HCT116 (cell line): Measurements from ENCODE around the gene SMCO4. TPM values are rescaled to one million over a fixed set of nuclear protein-coding genes. Genes with fewer than 3 reads are reported as not detected.

Experiments used
- ATAC-seq: fragments of 200-7000 bp; cut with Tn5 transposase; 2 replicates; pipeline ENCODE4 v1.9.1; 2020; ENCODE audit warnings: mild to moderate bottlenecking, moderate library complexity
- BruUV-seq: library from RNA; stranded (reverse); fragments of 400-500 nt; replicated peaks from 2 replicates; lab custom pipeline; 2021; lab: Mats Ljungman, UMichigan
- CTCF ChIA-PET: fragments of 300-600 bp; sonication (Branson Sonifier 250); formaldehyde crosslinking; loops from one replicate; lab custom pipeline; 2021; ENCODE audit warnings: antibody characterized with exemption; lab: Charles Lee
- POLR2A ChIA-PET: fragments of 300-600, 350-600 bp; sonication (Branson Sonifier 250); formaldehyde crosslinking; loops from one replicate; lab custom pipeline; 2021; ENCODE audit warnings: antibody characterized with exemption; lab: Charles Lee
- RAD21 ChIA-PET, 2 experiments: fragments of 300-600 bp; sonication (Branson Sonifier 250); formaldehyde crosslinking; loops; one replicate each; lab custom pipeline; 2023; ENCODE audit warnings: low total read pairs in 2 of 2; ENCODE audit not compliant: uncharacterized antibody in 2 of 2, unreplicated experiment in 2 of 2, low non-redundant PET in 1 of 2; lab: Charles Lee
- DNase-seq: peaks from one replicate; pipeline ENCODE4 v3.0.0-alpha.2; 2010; ENCODE audit warnings: low read depth, low spot score
- H2AFZ ChIP-seq: fragments of 200-600 bp; shearing (Covaris generic), sonication (generic); 2 replicates; pipeline ENCODE4 v1.6.1; 2017; ENCODE audit warnings: low read depth, mixed run types, mixed read lengths, antibody characterized with exemption, low read length; ENCODE audit not compliant: poor library complexity, severe bottlenecking
- H3K27ac ChIP-seq: 2 replicates; pipeline ENCODE4 v1.5.1; 2012; ENCODE audit warnings: low read depth, low read length
- H3K27me3 ChIP-seq: fragments of 200-600 bp; sonication (generic); 2 replicates; pipeline ENCODE4 v1.6.1; 2016; ENCODE audit warnings: mixed run types, low read length, mixed read lengths; ENCODE audit not compliant: insufficient read depth
- H3K36me3 ChIP-seq, 2 experiments: fragments of 200-500 bp in 1 of 2; fragments of 200-600 bp in 1 of 2; sonication (Bioruptor generic) in 1 of 2; sonication (generic) in 1 of 2; 2 replicates each; pipeline versions ENCODE4 v1.5.1 to v1.6.1; 2014 to 2016; ENCODE audit warnings: low read length in 2 of 2, inconsistent platforms in 1 of 2, mixed read lengths in 1 of 2, mixed run types in 1 of 2; ENCODE audit not compliant: insufficient read depth in 2 of 2, control insufficient read depth in 1 of 2
- H3K4me1 ChIP-seq, 2 experiments: fragments of 200-600 bp in 1 of 2; sonication (generic) in 1 of 2; 2 replicates each; pipeline versions ENCODE4 v1.5.1 to v1.6.1; 2012 to 2017; ENCODE audit warnings: low read length in 2 of 2, inconsistent platforms in 1 of 2, mild to moderate bottlenecking in 1 of 2, mixed read lengths in 1 of 2, mixed run types in 1 of 2, moderate library complexity in 1 of 2; ENCODE audit not compliant: insufficient read depth in 2 of 2, control insufficient read depth in 1 of 2
- H3K4me2 ChIP-seq: fragments of 200-600 bp; sonication (generic); 2 replicates; pipeline ENCODE4 v1.6.1; 2017; ENCODE audit warnings: mixed run types, low read length, mixed read lengths
- H3K4me3 ChIP-seq, 2 experiments: fragments of 200-600 bp in 1 of 2; sonication (generic) in 1 of 2; replicated peaks in 1 of 2; 2 replicates each; pipeline ENCODE4 v1.5.1; 2011 to 2016; ENCODE audit warnings: low read length in 2 of 2, control low read depth in 1 of 2, low read depth in 1 of 2, mild to moderate bottlenecking in 1 of 2, mixed read lengths in 1 of 2, mixed run types in 1 of 2
- H3K79me2 ChIP-seq: fragments of 200-600 bp; sonication (generic); 2 replicates; pipeline ENCODE4 v1.6.1; 2017; ENCODE audit warnings: mild to moderate bottlenecking, mixed run types, low read length, moderate library complexity, mixed read lengths; ENCODE audit not compliant: insufficient read depth
- H3K9ac ChIP-seq: fragments of 200-600 bp; sonication (generic); 2 replicates; pipeline ENCODE4 v1.6.1; 2016; ENCODE audit warnings: low read length, mixed read lengths
- H3K9me2 ChIP-seq: fragments of 200-600 bp; sonication (generic), shearing (Covaris generic); 2 replicates; pipeline ENCODE4 v1.6.1; 2017; ENCODE audit warnings: mixed run types, mild to moderate bottlenecking, moderate library complexity; ENCODE audit not compliant: insufficient read depth
- H3K9me3 ChIP-seq, 2 experiments: fragments of 200-500 bp in 1 of 2; fragments of 200-600 bp in 1 of 2; sonication (Bioruptor generic) in 1 of 2; sonication (generic) in 1 of 2; 2 replicates each; pipeline ENCODE4 v1.6.1; 2014 to 2017; ENCODE audit warnings: low read length in 2 of 2, mixed read lengths in 2 of 2, inconsistent platforms in 1 of 2, low read depth in 1 of 2, mild to moderate bottlenecking in 1 of 2, mixed run types in 1 of 2, moderate library complexity in 1 of 2; ENCODE audit not compliant: control insufficient read depth in 1 of 2, insufficient read depth in 1 of 2
- H4K20me1 ChIP-seq: fragments of 200-600 bp; sonication (generic), shearing (Covaris generic); 2 replicates; pipeline ENCODE4 v1.6.1; 2017; ENCODE audit warnings: mixed run types, mild to moderate bottlenecking, moderate library complexity; ENCODE audit not compliant: insufficient read depth
- FOSL1 ChIP-seq: IDR thresholded peaks from 2 replicates; pipeline ENCODE4 v1.6.1; 2012; ENCODE audit warnings: low read depth
- JUND ChIP-seq: IDR thresholded peaks from 2 replicates; pipeline ENCODE4 v1.6.1; 2012
- POLR2AphosphoS5 ChIP-seq: IDR thresholded peaks from 2 replicates; pipeline ENCODE4 v1.6.1; 2011; ENCODE audit warnings: mild to moderate bottlenecking, low read depth, low read length, moderate library complexity
- SP1 ChIP-seq: IDR thresholded peaks from 2 replicates; pipeline ENCODE4 v1.6.1; 2012; ENCODE audit warnings: low read depth
- YY1 ChIP-seq: IDR thresholded peaks from 2 replicates; pipeline ENCODE4 v1.6.1; 2011; ENCODE audit warnings: low read length, low read depth, moderate library complexity, mild to moderate bottlenecking; ENCODE audit not compliant: insufficient replicate concordance; ENCODE audit errors: extremely low read depth
- intact Hi-C: fragments of 100-400 bp; cut with micrococcal nuclease; formaldehyde crosslinking; loops from 2 replicates; pipeline ENCODE4 v1.10.0; 2022
- total RNA-seq: library from RNA; stranded (reverse); gene quantifications from one replicate; pipeline ENCODE4 v1.2.1, GENCODE V29; 2021; ENCODE audit not compliant: unreplicated experiment
- TF ChIP-seq, protein P1 (sequence below): IDR thresholded peaks from 2 replicates; pipeline ENCODE4 v1.6.1; 2012; ENCODE audit warnings: low read depth

Gene SMCO4
- total RNA-seq, 1 experiment from 2014 or later: 23.1 TPM

DNA sequence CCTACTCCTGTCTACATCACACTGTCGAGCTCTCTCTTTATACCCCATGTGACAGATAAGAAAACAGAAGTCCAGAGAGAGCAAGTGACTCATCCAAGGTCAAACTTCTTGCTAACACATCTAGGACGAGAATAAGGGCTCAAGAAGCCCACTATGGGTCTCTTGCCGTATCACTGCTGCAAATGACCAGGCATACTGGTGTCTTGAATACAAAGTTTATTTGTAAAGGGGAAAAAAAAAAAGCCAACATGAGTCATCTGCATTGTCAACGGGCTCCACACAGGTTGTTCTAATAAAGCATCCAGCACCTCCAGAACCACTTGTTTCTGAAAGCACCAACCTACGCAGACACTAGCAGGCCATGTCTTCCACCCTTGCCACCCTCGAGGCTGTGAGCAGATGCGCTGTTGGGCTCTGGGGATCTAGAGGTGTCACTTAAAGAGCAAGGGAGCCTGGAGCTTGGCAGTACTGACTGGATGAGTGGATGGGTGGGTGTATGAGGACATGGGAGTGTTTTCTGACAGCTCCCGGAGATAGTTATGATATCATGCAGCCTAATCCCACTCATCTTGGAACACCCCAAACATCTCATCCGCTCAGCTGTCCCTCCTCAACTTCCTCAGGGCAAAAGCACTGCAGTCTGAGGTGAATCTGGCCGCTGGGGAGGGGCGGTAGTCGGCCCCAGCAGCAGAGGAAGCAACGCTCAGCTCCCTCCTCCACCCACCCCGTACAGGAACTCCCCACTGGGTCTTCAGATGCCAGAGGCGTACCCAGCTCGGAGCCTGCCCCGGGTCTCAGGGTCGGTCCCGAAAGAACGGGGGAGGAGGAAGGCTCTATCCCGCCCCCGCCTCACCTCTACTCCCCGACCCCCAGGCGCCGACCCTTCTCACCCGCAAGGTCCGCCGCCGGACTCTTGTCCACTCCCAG is 1.0 kb downstream of the SMCO4 start:
- H3K9me2 ChIP-seq: no peaks in the 10 kb centered on the region
- H3K9me3 ChIP-seq: no peaks in the 10 kb centered on the region
- peak; percentile 54 for ATAC-seq
- CTCF ChIA-PET: interaction anchor here (1.2 kb wide), 1 partner anchor 307 kb away, joined by 8 read pairs; no protein-coding TSS in a partner anchor
- peak overlapping the region; percentile 60 to 70 for H3K4me3 ChIP-seq
- H3K36me3 ChIP-seq: no peaks in the 10 kb centered on the region
- peak overlapping the region; percentile 52 for H3K27ac ChIP-seq
- H3K9ac ChIP-seq: peak overlapping the region; percentile 66
- H2AFZ ChIP-seq: peak overlapping the region; percentile 32
- no TSS peak for BruUV-seq
- no peak for DNase-seq
- no peaks in the 10 kb centered on the region for H4K20me1 ChIP-seq
- POLR2A ChIA-PET: interaction anchor here (2.0 kb wide), 1 partner anchor 12 kb away, joined by 6 read pairs; no protein-coding TSS in a partner anchor
- H3K27me3 ChIP-seq: no peaks in the 10 kb centered on the region
- H3K4me2 ChIP-seq: peak overlapping the region; percentile 85
- RAD21 ChIA-PET: no interaction called here
- peaks cover 19% of the 10 kb centered on the region for H3K79me2 ChIP-seq
- TF ChIP-seq, protein P1, sequence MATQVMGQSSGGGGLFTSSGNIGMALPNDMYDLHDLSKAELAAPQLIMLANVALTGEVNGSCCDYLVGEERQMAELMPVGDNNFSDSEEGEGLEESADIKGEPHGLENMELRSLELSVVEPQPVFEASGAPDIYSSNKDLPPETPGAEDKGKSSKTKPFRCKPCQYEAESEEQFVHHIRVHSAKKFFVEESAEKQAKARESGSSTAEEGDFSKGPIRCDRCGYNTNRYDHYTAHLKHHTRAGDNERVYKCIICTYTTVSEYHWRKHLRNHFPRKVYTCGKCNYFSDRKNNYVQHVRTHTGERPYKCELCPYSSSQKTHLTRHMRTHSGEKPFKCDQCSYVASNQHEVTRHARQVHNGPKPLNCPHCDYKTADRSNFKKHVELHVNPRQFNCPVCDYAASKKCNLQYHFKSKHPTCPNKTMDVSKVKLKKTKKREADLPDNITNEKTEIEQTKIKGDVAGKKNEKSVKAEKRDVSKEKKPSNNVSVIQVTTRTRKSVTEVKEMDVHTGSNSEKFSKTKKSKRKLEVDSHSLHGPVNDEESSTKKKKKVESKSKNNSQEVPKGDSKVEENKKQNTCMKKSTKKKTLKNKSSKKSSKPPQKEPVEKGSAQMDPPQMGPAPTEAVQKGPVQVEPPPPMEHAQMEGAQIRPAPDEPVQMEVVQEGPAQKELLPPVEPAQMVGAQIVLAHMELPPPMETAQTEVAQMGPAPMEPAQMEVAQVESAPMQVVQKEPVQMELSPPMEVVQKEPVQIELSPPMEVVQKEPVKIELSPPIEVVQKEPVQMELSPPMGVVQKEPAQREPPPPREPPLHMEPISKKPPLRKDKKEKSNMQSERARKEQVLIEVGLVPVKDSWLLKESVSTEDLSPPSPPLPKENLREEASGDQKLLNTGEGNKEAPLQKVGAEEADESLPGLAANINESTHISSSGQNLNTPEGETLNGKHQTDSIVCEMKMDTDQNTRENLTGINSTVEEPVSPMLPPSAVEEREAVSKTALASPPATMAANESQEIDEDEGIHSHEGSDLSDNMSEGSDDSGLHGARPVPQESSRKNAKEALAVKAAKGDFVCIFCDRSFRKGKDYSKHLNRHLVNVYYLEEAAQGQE: no peak
- TF ChIP-seq YY1 (no peak), SP1 (no peak), JUND (0 out of 2 replicates have a peak, but pooled peaks have one; percentile 26), POLR2AphosphoS5 (no peak), FOSL1 (peak; percentile 34; the same call in 1 of the 2 replicates)
- H3K4me1 ChIP-seq: peaks cover 17 to 25% of the 10 kb centered on the region in 2 experiments
- intact Hi-C loops: loop anchor here (5.0 kb wide), 1 partner anchor 600 kb away; no protein-coding TSS in a partner anchor
